Globus pallidus (tissue), 1 donor: ENCODE measurements around the gene NARS2.
"Not testable (repeated sequence)": the region's sequence is repeated elsewhere in the genome, so short reads cannot be mapped to it uniquely, and the experiment has no call there.

ENCODE experiments used
- DNase-seq: peaks from one replicate; pipeline ENCODE4 v3.0.0-alpha.2; 2015; ENCODE audit warnings: low spot score

The NARS2 gene

GRCh38 chr11:78576549-78577097, 2.0 kb upstream of the NARS2 start:
- no peak for DNase-seq

DNA sequence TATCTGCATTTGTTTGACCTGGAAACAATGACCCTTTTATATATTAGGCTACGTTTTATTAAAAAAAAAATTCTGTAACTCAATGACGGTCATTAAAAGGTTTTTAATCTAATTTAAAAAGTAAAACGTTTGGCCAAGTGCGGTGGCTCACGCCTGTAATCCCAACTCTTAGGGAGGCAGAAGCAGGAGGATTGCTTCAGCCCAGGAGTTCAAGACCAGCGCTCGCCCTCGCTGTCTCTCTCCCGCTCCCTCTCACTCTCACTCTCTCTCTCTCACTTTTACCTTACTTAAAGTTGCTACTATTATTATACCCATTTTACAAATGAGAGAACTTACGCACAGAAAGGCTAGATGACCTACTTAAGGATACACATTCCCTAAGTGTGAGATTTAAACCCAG, 814 bp upstream of the NARS2 start:
- no peak for DNase-seq

DNA sequence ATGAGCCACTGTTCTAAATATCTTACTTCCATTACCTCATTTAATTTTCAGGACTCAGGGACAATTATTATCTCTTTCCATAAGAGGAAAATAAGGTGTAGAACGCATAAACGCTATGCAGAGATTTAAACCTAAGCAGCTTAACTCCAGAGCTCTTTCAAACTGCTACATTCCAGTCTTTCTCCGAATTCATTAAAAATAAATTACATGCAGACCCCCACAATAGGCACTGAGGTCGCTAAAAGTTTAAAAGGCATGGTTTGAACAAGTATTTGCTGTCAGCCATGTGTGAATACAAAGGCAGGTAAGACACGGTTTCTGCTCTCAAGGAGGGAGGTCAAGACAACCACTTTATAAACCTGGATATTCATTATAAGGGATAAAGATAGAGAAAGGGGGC, 983 bp downstream of the NARS2 start:
- DNase-seq, result no peak

- DNase-seq, result no peak
These were observed 1.4 kb downstream of the NARS2 start for GRCh38 chr11:78573271-78573670.

DNA sequence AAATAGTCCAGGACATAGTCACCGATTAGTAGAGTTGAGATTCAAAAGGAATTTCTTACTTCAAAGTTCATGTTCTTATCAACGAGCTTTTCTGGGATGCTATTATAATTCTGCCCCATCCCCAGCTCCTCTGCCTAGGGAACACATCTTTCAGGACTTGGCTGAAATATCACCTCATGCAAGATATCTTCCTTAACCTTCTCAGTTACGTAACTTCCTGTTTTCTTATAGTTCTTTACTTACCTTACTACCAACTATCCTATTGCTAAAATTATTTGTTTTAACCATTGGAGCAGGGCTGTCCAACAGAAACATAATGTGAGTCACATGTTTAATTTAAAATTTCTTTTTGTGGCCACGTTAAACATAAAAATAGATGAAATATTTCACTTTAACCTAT, 2.3 kb downstream of the NARS2 start:
- DNase-seq, result no peak

DNA sequence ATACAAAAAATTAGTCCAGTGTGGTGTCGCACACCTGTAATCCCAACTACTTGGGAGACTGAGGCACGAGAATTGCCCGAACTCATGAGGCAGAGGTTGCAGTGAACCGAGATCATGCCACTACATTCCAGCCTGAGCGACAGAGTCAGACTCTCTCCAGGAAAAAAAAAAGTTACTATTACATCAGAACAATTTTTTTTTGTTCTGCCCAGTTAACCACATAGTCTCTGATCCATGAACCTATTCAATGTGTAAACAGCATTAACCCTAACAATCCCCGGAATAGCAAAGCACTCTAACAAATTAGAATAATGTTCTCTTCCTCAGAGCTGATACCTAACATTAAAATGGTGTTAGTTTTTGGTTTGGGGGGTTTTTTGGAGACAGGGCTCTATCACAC, 4.6 kb downstream of the NARS2 start:
- no peak for DNase-seq

GRCh38 chr11:78567209-78567608, 7.5 kb downstream of the NARS2 start:
- DNase-seq, result no peak

DNA sequence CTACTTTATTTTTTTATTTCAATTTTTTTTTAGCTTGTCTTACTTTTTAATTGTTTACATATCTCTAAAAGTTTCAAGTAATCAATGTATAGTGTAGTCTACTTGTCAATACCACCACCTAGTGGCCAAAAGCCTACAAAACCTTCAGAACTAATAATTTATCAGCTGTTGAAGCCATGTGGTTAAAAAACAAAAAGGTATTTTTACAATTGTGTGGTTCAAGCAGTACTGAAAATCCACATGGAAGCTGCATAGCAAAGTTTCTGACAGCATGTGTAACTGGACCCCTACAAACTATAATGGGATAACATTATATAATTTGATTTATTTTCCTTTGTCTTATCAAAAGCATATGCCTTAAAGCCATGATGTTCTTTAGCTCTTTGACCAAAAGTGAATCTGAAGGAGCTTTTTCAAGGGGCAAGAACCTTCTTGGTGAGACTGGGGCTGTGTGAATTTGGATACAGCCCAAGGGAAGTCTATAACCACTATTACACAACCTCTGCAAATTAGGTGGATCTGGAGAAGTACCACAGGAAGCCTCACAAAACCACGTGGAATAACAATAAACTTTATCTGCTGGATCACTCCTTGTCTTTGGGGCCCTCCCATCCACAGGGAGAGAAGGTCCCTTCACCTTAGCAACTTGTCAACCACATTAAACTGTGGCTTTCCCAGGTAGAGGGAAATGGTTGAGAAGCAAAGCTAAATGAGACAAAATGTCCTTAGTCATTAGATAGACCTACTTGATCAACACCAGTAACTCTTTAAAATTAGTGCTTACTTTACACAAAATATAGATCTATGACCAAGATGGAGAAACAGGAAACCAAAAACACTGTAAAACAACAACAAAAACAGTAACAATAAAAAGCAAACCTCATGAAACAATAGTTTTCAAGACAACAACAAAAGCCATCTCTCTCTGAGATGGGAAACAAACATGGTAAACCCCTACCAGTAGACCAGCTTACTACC, 9.9 kb downstream of the NARS2 start:
- peak; percentile 58 for DNase-seq

- not testable (repeated sequence) for DNase-seq
These were observed 10.6 kb downstream of the NARS2 start for GRCh38 chr11:78564037-78564436.

DNA sequence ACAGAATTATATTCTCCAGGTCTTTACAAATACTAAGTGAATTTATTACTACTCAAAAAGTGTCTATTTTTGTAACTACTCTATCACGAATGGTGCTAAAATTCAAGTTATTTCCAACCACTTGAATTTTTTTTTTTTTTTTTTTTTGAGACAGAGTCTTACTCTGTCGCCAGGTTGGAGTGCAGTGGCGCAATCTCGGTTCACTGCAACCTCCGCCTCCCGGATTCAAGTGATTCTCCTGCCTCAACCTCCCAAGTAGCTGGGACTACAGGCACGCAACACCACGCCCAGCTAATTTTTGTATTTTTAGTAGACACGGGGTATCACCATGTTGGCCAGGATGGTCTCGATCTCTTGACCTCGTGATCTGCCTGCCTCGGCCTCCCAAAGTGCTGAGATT, 11.6 kb downstream of the NARS2 start:
- not testable (repeated sequence) for DNase-seq

GRCh38 chr11:78562398-78562797, 12.3 kb downstream of the NARS2 start:
- DNase-seq, result no peak

DNA sequence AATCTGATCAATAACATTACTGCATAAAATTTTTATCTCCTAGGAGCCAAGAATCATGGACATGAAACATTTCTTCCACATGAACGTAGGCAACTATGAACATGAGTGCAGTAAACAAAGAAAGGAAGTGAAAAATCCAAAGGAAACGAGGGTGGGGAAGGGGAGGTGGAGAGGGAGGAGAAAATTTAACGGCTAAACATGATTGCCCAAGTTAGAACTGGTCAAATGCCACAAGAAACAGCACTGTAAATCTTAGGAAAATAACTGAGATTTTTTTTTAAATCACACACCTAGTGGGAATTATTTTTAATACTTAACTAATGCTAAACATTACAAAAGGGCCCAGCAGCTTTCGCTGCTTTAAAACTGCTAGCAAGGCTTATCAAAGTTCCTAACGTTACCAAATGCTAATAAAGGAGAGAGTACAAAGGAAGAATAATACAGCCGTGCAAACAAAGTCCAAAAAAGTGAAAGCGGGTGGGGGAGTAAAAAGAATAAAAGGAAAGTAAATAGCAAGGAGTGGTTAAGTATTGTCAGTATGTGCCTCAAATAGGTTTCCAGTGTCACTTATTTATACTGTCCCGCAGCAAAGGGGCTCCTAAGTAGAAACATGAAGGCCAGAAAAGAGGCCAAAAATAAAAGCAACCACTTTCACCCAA, 13.7 kb downstream of the NARS2 start:
- DNase-seq, result no peak

DNA sequence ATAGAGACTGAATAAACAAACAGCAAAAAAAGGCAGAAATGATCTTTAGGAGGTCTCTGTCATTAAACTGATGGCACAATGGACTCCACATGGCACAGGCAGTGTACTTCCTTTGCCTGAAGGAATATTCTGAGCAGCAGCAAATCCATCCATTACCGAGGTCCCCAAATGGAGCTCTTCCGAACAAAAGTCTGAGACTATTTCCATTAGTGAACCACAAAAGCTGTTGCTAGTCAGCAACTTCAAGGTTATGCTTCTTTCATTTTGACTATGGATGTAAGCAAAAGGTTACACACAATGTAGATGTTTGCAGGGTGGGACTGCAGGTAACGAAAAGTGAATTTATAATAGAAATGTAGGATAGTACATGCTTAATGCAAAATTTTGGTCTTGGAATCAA, 14.5 kb downstream of the NARS2 start:
- no peak for DNase-seq

- no peak for DNase-seq
These were observed 17.4 kb downstream of the NARS2 start for GRCh38 chr11:78557236-78557635.

DNA sequence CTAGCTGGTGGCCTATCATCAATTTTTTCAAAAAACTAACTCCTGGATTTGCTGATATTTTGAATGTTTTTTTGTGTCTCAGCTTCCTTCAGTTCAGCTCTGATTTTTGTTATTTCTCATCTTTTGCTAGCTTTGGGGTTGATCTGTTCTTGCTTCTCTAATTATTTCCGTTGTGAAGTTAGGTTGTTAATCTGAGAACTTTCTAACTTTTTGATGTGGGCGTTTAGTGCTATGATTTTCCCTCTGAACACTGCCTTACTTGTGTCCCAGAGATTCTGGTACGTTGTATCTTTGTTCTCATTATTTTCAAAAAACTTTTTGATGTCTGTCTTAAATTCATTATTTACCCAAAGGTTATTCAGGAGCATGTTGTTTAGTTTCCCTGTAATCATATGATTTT, 19.1 kb downstream of the NARS2 start:
- no peak for DNase-seq

DNA sequence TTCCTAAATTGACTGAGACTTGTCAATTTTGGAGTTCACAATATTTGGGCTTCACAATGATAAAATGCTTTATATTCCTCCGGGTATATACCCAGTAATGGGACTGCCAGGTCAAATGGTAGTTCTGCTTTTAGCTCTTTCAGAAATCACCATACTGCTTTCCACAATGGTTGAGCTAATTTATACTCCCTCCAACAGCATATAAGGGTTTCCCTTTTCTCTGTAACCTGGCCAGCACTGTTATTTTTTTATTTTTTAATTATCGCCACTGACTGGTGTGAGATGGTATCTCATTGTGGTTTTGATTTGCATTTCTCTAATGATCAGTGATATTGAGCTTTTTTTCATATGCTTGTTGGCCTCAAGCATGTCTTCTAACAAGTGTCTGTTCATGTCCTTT, 21.8 kb downstream of the NARS2 start:
- no peak for DNase-seq

DNA sequence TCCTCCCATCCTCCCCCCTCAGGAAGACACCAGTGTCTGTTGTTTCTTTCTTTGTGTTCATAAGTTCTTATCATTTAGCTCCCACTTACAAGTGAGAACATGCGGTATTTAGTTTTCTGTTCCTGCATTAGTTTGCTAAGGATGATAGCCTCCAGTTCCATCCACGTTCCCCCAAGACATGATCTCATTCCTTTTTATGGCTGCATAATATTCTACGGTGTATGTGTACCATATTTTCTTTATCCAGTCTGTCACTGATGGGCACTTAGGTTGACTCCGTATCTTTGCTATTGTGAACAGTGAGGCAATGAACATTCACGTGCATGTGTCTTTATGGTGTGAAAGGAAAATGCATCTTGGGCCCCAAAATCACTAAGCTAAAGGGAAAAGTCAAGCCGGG, 22.5 kb downstream of the NARS2 start:
- not testable (repeated sequence) for DNase-seq

DNA sequence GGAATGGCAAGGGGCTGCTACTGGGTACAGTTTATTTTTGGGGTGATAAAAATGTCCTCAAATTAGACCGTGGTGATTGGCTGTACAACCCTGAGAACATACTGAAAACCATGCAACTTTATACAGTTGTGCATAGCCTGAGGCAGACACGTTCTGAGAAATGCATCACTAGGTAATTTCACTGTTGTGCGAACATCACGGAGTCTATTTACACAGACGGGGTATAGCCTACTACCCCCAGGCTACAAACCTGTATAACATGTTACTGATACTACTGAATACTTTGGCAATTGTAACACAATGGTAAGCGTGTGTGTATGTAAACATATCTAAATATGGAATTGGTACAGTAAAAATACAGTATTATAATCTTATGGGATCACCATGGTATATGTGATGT, 23.6 kb downstream of the NARS2 start:
- DNase-seq, result no peak

- DNase-seq, result no peak
These were observed 24.8 kb downstream of the NARS2 start for GRCh38 chr11:78549624-78550409.

DNA sequence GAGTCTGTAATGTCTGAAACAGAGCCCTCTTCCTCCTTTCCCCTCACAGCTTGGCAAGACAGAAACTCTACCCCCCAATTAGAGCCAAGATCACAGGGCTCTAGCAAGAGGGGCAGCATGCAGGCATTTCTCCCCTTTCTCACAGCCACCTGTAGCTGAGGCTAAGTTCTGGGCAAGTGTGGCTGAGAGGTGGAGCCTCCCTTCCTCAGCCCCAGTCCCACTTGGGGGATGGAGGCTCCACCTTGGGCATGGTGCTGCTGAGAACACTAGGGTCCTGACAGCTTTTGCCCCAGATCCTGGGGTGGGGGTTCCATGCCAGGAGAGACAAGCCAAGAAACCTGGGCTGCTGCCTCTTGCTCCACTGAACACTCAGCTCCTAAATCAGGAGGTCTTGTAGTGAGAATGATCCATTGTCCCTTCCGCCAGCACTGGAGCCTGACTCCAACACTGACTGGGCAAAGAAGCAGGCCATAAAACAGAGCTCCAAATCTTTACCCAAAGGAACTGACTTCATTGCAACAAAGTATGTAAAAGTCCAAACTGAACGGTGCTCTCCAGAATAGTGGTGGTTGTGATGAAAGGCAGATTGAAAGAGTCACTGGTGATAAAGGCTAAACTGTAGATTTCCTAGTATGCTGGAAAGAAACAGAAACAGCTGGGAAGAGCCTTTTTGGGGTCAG, 25.6 kb downstream of the NARS2 start:
- no peak for DNase-seq

- DNase-seq, result no peak
These were observed 26.5 kb downstream of the NARS2 start for GRCh38 chr11:78547931-78548705.
